ENCODE results near the gene PHF12.

GRCh38 chr17:28864991-28865849 is 86.1 kb downstream of the PHF12 start:
- TF ChIP-seq CTCF (IDR thresholded peaks at IDR 0.05; ENCODE audit: low read depth, low read length) (no peak), EZH2phosphoT487 (IDR thresholded peaks at IDR 0.05; ENCODE audit: low read depth) (no peak)

All from OCI-LY3 (cell line).